GM18951 (cell line): ENCODE data around the gene XYLT2.

Source experiments
- POLR2A ChIP-seq: IDR thresholded peaks from 4 replicates; pipeline ENCODE4 v1.6.1; 2011; ENCODE audit warnings: mild to moderate bottlenecking; ENCODE audit not compliant: insufficient read length, insufficient read depth; ENCODE audit errors: extremely low read depth
- in situ Hi-C: fragments of 300-500 bp; cut with MboI; formaldehyde crosslinking; loops from one replicate; pipeline ENCODE4 v1.12.0; 2022; ENCODE audit warnings: low sequenced_read_pairs, mixed read lengths, inconsistent platforms; ENCODE audit not compliant: unreplicated experiment

The XYLT2 gene

GRCh38 chr17:50356418-50356817, 10.5 kb downstream of the XYLT2 start:
- in situ Hi-C loops = no loop called here
- TF ChIP-seq POLR2A = no peak

- in situ Hi-C loops = no loop called here
- TF ChIP-seq POLR2A = no peak
These were observed 11.1 kb downstream of the XYLT2 start for GRCh38 chr17:50356892-50357510.

GRCh38 chr17:50358177-50358576, 12.3 kb downstream of the XYLT2 start:
- no peak for TF ChIP-seq POLR2A
- in situ Hi-C loops = no loop called here

- no peak for TF ChIP-seq POLR2A
- in situ Hi-C loops = no loop called here
These were observed 13.2 kb downstream of the XYLT2 start for GRCh38 chr17:50359005-50359699.

GRCh38 chr17:50359998-50360461, 14.1 kb downstream of the XYLT2 start:
- TF ChIP-seq POLR2A = no peak
- in situ Hi-C loops = no loop called here

GRCh38 chr17:50360486-50361115, 14.7 kb downstream of the XYLT2 start:
- in situ Hi-C loops = no loop called here
- no peak for TF ChIP-seq POLR2A

- TF ChIP-seq POLR2A = no peak
- in situ Hi-C loops = no loop called here
These were observed 15.9 kb downstream of the XYLT2 start for GRCh38 chr17:50361561-50362480.

GRCh38 chr17:50362661-50363060, 16.7 kb downstream of the XYLT2 start:
- TF ChIP-seq POLR2A = no peak
- in situ Hi-C loops = no loop called here

GRCh38 chr17:50363217-50364060, 17.5 kb downstream of the XYLT2 start:
- in situ Hi-C loops = no loop called here
- no peak for TF ChIP-seq POLR2A

GRCh38 chr17:50364061-50364458, 18.1 kb downstream of the XYLT2 start:
- TF ChIP-seq POLR2A = no peak
- in situ Hi-C loops = no loop called here

- in situ Hi-C loops = no loop called here
- TF ChIP-seq POLR2A = no peak
These were observed 18.8 kb downstream of the XYLT2 start for GRCh38 chr17:50364715-50365114.

- in situ Hi-C loops = no loop called here
- TF ChIP-seq POLR2A = no peak
These were observed 19.2 kb downstream of the XYLT2 start for GRCh38 chr17:50365165-50365564.
